Measurements from ENCODE around the gene GMNC.
"Not testable (repeated sequence)": the region's sequence is repeated elsewhere in the genome, so short reads cannot be mapped to it uniquely, and the experiment has no call there.

GMNC gene, protein sequence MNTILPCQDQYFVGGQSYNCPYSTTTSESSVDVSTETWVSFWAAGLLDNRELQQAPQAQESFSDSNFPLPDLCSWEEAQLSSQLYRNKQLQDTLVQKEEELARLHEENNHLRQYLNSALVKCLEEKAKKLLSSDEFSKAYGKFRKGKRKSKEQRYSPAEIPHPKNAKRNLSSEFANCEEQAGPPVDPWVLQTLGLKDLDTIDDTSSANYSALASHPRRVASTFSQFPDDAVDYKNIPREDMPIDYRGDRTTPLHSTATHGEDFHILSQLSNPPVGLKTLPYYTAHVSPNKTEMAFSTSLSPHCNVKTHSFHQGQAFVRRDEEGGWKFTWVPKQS

GRCh38 chr3:190862209-190863118 lies at the start of gene GMNC:
GMNC (minus strand) TSS chr3:190862694; CDS start chr3:190862615, 79 bp downstream.
- peak; percentile 71 for DNase-seq

DNA sequence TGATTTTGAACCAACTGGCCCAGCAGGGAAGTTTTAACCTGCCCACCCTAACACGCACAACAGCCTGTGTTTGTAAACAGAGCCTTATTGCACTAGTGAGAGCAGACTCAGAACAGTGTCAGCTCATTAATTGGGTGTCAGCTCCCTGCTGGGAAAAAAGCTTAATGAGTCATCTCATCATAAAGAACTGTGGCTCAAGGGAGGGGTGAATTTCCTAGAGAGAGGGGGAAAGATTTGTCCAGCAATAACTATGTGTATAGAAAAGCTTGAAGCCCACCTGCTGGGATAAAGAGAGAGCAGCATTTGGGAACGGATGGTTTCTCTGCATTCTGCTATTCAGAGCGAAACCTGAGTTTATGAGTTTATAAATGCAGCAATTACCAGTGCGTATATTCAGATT lies 48.9 kb upstream of the GMNC start:
- no peak for DNase-seq

DNA sequence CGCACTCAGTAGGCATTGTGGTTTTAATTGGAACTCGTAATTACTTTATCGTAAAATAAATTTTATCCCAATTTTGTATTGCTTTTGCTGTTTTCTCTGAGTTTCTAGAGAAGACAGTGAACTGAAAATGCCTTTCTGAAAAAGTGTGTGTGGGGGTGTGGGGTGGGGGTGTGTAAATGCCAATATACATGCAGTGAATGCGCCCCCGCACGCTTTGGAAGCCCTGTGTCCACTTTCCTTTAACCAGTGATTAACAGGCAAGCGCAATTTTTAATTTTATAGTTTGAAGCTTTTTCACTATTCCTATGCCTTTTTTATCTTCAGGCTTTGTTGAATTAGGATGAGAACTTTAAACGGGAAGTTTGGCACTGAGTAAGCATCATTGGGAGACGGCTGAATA lies 47.4 kb upstream of the GMNC start:
- DNase-seq, result no peak

DNA sequence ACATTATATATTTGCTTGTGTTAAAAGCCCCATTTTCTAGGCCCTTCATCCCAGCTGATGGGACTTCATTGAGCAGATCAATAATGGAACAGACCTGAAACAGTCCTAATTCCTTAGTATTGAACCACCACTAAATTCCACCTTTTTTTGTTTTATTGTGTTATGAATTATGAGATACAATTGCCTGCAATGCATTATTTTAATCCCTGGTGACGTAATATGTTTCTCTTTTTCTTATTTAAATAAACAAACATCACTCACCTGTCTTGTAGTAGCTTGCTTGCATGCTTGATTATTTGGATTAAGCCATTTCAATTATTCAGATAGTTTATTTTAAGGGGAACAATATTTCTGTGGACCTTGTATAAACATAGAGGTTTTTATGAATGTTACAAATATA lies 40.7 kb upstream of the GMNC start:
- no peak for DNase-seq

DNA sequence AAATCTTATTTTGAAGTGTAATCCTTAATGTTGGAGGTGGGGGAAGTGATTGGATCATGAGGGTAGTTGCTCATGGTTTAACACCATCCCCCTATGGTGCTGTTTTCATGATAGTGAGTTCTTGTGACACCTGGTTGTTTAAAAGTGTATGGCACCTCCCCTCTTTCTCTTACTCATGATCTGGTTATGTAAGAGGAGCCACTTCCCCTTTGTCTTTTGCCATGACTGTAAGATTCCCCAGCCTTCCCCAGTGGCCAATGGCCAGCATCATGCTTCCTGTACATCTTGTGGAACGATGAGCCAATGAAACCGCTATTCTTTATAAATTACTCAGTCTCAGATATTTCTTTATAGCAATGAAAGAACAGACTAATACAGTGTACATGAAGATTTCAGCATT lies 39.8 kb upstream of the GMNC start:
- DNase-seq, result no peak

DNA sequence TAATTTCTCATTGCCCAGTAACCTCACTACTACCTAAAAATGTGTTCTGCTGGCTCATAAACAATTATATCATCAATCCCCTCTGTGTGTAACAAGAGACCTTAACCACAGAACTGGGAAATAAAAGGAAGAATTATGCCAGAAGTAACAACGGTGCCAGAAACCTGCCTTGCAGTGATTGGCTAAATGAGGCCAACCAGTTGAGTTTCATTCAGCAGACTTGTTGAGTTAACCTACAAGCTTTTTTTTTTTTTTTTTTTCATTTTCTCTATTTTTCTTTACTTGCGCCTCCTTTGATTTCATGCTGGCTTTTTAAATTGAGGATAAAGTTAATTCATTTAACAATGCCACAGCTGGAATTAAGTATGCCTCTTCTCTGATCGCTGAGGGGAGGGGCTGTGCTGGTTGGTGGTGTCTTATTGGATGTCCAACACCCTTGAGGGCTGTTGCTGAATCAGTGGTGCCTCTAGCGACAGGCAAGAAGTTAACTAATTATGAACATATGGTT lies 30.0 kb upstream of the GMNC start:
- DNase-seq, result no peak

DNA sequence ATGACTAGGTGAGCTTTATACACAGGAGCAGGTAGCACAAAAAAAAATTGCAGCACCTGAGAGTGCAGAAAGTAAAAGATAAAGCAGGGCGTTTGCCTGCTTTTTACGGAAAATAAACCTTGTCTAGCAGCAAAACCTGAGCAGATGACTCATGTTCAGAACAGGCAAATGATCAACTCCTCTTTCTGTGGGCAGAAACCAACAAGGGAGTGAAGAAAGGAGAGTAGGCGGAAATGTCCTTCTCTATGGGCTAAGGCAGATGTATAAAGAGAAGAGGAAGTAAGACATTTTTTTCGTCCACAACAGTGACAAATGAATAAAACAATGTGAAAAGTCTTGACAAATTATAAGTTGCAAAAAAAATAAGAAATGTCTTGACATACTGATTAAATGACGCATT lies 24.5 kb upstream of the GMNC start:
- no peak for DNase-seq

DNA sequence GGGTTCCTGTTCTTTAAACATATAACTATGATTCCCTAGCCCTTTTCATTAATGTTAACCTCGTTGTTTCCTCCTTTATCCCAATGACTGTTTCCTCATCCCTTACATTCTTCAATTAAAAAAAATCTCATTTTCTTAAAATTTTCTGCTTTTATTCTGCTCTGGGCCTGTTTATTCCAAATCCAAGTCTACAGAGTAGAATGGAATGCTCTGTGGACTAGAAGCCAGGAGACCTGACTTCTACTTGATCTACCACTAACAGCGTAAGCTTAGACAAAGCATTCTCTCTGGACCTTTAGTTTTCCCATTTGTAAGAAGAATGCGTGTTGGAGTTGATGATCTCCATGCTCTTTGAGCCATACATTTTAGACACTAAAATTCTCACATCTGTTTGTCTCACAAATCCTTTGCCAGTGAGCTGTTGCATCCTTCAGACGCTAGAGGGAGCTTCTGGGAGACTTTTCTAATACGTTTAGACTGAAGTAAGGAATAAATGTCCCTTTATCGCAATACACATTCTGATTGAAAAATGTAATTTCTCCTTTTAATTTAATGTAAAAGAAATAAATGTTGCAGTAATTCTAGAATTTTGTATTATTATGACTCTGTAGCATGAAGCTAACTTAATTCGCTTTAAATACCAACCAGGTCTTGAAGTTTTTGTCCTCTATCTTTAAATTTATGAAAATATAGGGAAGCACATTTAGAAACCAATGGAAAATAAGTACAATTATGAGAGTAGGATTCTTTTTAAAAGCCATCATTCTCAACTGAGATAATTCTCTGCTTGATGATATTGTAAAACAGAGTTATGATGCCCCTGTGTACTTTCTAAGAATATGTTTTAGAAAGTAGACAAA lies 21.7 kb upstream of the GMNC start:
- DNase-seq, result peak; percentile 56

GRCh38 chr3:190883141-190883540 lies 20.6 kb upstream of the GMNC start:
- no peak for DNase-seq

DNA sequence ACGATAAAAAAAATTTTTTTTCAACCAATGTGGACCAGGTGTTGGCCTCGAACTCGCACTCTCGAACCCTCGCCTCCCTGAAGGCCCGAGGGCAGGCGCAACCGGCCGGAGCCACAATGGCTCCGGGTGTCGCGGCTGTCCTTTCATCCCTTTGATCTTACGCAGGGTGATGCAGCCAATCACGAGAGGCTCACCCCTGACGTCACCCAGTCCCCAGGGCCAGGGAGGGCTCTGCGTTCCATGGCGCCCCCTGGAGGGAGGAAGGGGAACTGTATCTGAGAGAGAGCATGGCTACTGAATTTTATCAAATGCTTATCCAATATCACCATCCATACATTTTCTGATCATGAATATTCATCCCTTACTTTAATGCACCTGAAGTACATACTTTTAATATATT lies 15.4 kb upstream of the GMNC start:
- no peak for DNase-seq

- not testable (repeated sequence) for DNase-seq
These were observed 13.9 kb upstream of the GMNC start for GRCh38 chr3:190876433-190876832.

DNA sequence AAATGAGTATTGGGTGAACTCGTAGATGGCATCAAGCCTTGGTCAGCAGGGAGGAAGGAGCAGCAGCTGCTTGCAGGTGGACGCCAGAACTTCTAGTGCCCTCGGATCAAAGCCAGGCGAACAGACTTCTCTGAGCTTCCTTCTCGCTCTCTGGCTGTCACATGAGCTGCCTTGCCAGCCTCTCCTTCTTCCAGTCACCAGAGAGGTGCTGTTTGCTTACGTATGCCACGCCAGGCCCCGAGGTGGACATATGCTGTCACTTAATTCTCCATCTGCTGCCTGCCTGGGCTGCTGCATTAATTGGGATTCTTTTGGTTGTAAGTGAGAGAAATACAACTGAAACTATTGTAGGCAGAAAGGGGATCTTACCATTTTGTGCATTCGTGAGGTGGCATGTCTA lies 12.6 kb upstream of the GMNC start:
- DNase-seq, result not testable (repeated sequence)

DNA sequence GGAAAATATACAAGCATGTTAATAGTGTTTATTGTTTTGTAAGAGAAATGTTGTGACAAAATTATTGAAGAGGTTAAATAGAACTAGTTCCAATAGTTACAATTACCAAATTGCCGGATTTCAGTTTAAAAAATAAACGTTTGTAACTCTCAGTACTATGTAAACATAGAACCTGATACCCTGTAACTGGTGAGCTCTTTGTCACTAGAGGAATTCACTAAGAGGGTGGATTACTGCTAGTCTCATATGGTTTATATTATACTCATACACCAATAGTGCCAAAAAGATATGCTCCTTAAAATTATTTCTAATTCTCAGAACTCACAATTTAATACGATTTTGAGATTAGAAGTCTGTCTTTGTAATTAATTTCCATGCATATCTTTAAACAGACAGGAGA lies 7.6 kb upstream of the GMNC start:
- no peak for DNase-seq

GRCh38 chr3:190867071-190867470 lies 4.6 kb upstream of the GMNC start:
- no peak for DNase-seq

- DNase-seq, result no peak
These were observed 3.3 kb upstream of the GMNC start for GRCh38 chr3:190865828-190866227.

DNA sequence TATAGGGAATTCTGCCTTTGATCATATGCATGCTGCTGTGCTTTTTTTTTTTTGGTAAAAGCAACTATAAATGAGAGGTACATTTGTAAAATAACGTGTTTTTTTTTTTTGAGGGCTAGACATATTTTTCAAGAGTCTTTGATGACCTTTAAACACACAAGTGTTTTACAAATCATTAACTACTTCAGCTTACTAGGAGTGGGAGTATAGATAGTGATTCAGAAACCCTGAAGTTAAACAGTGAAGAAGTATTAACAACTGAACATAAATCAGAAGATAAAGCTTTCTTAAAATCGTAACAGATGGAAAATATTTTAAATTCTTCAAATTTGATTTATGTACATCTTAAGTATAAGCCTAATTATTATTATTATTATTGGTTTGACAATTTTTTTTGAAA lies 2.9 kb upstream of the GMNC start:
- DNase-seq, result no peak

DNA sequence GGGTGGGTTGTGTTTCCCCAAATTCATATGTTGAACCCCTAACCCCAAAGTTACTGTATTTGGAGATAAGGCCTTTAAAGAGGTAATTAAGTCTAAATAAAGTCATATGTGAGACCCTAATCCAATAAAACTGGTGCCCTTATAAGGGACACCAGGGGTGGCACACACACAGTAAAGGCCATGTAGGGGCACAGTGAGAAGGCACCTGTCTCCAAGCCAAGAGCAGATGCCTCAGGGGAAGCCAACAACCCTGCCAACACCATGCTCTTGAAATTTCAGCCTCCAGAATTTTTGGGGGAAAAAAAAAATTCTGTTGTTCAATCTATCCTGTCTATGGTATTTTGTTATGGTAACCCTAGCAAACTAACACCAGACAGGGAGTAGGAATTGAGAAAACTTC lies 1.5 kb upstream of the GMNC start:
- no peak for DNase-seq

GRCh38 chr3:190863119-190863465 lies 598 bp upstream of the GMNC start:
- DNase-seq, result no peak

- peak; percentile 22 for DNase-seq
These were observed 2.0 kb downstream of the GMNC start for GRCh38 chr3:190860521-190860920.

DNA sequence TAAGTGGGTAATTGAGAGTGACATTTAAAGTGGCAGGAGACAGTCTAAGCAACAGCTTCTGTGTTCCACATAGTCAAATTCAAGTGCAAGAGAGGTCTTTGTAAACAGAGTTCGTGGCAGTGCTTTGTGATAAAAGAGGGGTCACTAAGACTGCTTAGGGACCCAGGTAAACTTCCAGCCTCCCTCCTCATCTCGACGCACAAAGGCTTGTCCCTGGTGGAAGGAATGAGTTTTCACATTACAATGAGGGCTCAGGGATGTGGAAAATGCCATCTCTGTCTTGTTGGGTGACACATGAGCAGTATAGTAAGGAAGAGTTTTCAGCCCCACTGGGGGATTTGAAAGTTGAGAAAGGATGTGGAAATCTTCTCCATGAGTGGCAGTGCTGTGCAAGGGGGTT lies 7.3 kb downstream of the GMNC start:
- DNase-seq, result no peak

DNA sequence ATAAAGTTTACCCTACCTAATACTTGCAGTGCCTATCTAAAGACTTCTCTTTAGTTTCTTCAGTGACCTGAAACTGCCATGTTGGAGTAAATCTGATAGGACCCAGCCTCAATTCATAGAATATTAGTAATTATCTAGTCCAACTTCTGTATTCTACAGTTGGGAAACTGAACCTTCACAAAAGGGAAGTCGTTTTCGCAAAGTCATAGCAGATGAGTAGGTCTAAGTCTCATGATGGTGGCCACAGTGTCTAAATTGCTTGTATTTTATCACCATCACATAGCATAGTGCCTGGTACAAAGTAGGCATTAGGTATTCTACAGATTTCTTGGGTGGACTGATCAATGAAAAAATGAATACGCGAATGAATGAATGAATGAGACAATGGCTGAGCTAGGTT lies 8.4 kb downstream of the GMNC start:
- DNase-seq, result no peak

GRCh38 chr3:190853464-190853863 lies 9.0 kb downstream of the GMNC start:
- no peak for DNase-seq

DNA sequence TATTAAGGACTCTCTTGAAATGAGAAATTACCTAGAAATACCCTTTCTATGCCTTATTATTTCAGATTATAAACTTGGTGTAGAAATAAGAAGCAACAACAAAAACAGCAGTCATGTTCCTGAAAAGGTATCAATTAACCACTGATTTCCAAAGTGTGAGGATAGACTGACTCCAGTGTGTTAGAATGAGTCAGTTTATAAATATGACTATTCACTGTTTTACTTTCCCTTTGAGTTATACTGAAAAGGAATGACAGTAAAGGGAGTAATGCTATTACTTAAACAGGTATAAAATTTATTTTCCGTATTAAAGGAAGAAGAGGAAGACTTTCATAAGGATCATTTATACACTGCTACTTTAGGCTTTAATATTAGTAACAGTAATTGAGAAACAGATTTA lies 12.9 kb downstream of the GMNC start:
- no peak for DNase-seq

All from femur (tissue), 1 donor.